Activated T-cell treated with anti-CD3 and anti-CD28 coated beads, Interleukin-2, amount 50 U/mL, for 72 hours (primary cell): Measurements from ENCODE around the gene OBP2A. TPM values are rescaled to one million over a fixed set of nuclear protein-coding genes. Genes with fewer than 3 reads are reported as not detected.
"Not testable (repeated sequence)": the region's sequence is repeated elsewhere in the genome, so short reads cannot be mapped to it uniquely, and the experiment has no call there.

ENCODE experiments used
- ATAC-seq, 2 donors: fragments of 150-1000 bp; cut with Tn5 transposase; replicated peaks in 1 of 2; 2 replicates each; pipeline ENCODE4 v1.10.0; 2021; ENCODE audit warnings: moderate library complexity in 2 of 2, mild to moderate bottlenecking in 1 of 2
- DNase-seq, 2 donors: peaks; one replicate each; pipeline ENCODE4 v3.0.0; 2021 to 2022; ENCODE audit warnings: mixed read lengths in 1 of 2
- H3K27ac Mint-ChIP-seq: one replicate; pipeline ENCODE4 v1.8.0; 2022; ENCODE audit warnings: mild to moderate bottlenecking, moderate library complexity, mixed read lengths
- H3K27me3 Mint-ChIP-seq: one replicate; pipeline ENCODE4 v1.8.0; 2022; ENCODE audit warnings: low read depth, mixed read lengths
- H3K36me3 Mint-ChIP-seq, 2 donors: one replicate each; pipeline ENCODE4 v1.8.0; 2022; ENCODE audit warnings: mixed read lengths in 2 of 2, mild to moderate bottlenecking in 1 of 2; ENCODE audit not compliant: insufficient read depth in 2 of 2
- H3K4me1 Mint-ChIP-seq: one replicate; pipeline ENCODE4 v1.8.0; 2022; ENCODE audit warnings: low read depth, mixed read lengths
- H3K4me3 Mint-ChIP-seq, 2 donors: one replicate each; pipeline ENCODE4 v1.8.0; 2022; ENCODE audit warnings: mild to moderate bottlenecking in 2 of 2, mixed read lengths in 2 of 2, moderate library complexity in 2 of 2
- H3K9me3 Mint-ChIP-seq, 2 donors: one replicate each; pipeline ENCODE4 v1.8.0; 2022; ENCODE audit warnings: mixed read lengths in 2 of 2
- total RNA-seq, 2 donors: library from RNA; stranded (reverse); gene quantifications; one replicate each; pipeline ENCODE4 v1.2.3, GENCODE V29; 2022

OBP2A gene
- total RNA-seq, 2 donors from 2014 or later = not detected

- no peaks in the 10 kb centered on the region for H3K27me3 Mint-ChIP-seq
- no peak overlapping the region for H3K27ac Mint-ChIP-seq
- no peak for DNase-seq
- no peaks in the 10 kb centered on the region for H3K36me3 Mint-ChIP-seq
- no peak for ATAC-seq
- no peaks in the 10 kb centered on the region for H3K4me1 Mint-ChIP-seq
- H3K4me3 Mint-ChIP-seq = no peak overlapping the region
- H3K9me3 Mint-ChIP-seq = no peaks in the 10 kb centered on the region
Observed at GRCh38 chr9:135526730-135527571, 19.0 kb upstream of the OBP2A start.

GRCh38 chr9:135528842-135529435 is 17.0 kb upstream of the OBP2A start:
- peak in 1 of 2 donors; percentile 25 for ATAC-seq
- not testable (repeated sequence) for H3K4me1 Mint-ChIP-seq, DNase-seq, H3K27ac Mint-ChIP-seq, H3K36me3 Mint-ChIP-seq, H3K27me3 Mint-ChIP-seq, H3K9me3 Mint-ChIP-seq, H3K4me3 Mint-ChIP-seq

- no peak for ATAC-seq
- Mint-ChIP-seq H3K9me3 (no peaks in the 10 kb centered on the region), H3K4me1 (no peaks in the 10 kb centered on the region), H3K36me3 (no peaks in the 10 kb centered on the region), H3K27ac (no peak overlapping the region), H3K27me3 (no peaks in the 10 kb centered on the region), H3K4me3 (no peak overlapping the region)
- DNase-seq = no peak
Observed at GRCh38 chr9:135530146-135530545, 15.8 kb upstream of the OBP2A start.

- Mint-ChIP-seq H3K27me3 (no peaks in the 10 kb centered on the region), H3K4me1 (no peaks in the 10 kb centered on the region), H3K9me3 (no peaks in the 10 kb centered on the region), H3K27ac (no peak overlapping the region), H3K36me3 (no peaks in the 10 kb centered on the region), H3K4me3 (no peak overlapping the region)
- ATAC-seq (no peak), DNase-seq (no peak)
Observed at GRCh38 chr9:135531096-135531495, 14.8 kb upstream of the OBP2A start.

- Mint-ChIP-seq H3K36me3 (no peaks in the 10 kb centered on the region), H3K9me3 (no peaks in the 10 kb centered on the region), H3K4me3 (no peak overlapping the region), H3K27me3 (no peaks in the 10 kb centered on the region), H3K4me1 (no peaks in the 10 kb centered on the region), H3K27ac (no peak overlapping the region)
- DNase-seq (no peak), ATAC-seq (no peak)
Observed at GRCh38 chr9:135533113-135533512, 12.8 kb upstream of the OBP2A start.

GRCh38 chr9:135533674-135534073 is 12.3 kb upstream of the OBP2A start:
- ATAC-seq = no peak
- H3K9me3 Mint-ChIP-seq = no peaks in the 10 kb centered on the region
- H3K27ac Mint-ChIP-seq = no peak overlapping the region
- H3K36me3 Mint-ChIP-seq = no peaks in the 10 kb centered on the region
- no peaks in the 10 kb centered on the region for H3K4me1 Mint-ChIP-seq
- no peaks in the 10 kb centered on the region for H3K27me3 Mint-ChIP-seq
- no peak for DNase-seq
- no peak overlapping the region for H3K4me3 Mint-ChIP-seq

- ATAC-seq, H3K4me3 Mint-ChIP-seq, H3K27me3 Mint-ChIP-seq, H3K9me3 Mint-ChIP-seq, H3K27ac Mint-ChIP-seq, DNase-seq, H3K36me3 Mint-ChIP-seq, H3K4me1 Mint-ChIP-seq: not testable (repeated sequence)
Observed at GRCh38 chr9:135534192-135534711, 11.7 kb upstream of the OBP2A start.

- not testable (repeated sequence) for H3K4me3 Mint-ChIP-seq, H3K9me3 Mint-ChIP-seq, H3K4me1 Mint-ChIP-seq, ATAC-seq, H3K27ac Mint-ChIP-seq, H3K27me3 Mint-ChIP-seq, H3K36me3 Mint-ChIP-seq, DNase-seq
Observed at GRCh38 chr9:135534826-135535225, 11.1 kb upstream of the OBP2A start.

- H3K27me3 Mint-ChIP-seq = peaks cover 13% of the 10 kb centered on the region
- H3K27ac Mint-ChIP-seq, ATAC-seq, H3K9me3 Mint-ChIP-seq, H3K4me3 Mint-ChIP-seq, DNase-seq, H3K36me3 Mint-ChIP-seq, H3K4me1 Mint-ChIP-seq: not testable (repeated sequence)
Observed at GRCh38 chr9:135535631-135536030, 10.3 kb upstream of the OBP2A start.

GRCh38 chr9:135536216-135536615 is 9.7 kb upstream of the OBP2A start:
- peaks cover 13% of the 10 kb centered on the region for H3K27me3 Mint-ChIP-seq
- no peaks in the 10 kb centered on the region for H3K4me1 Mint-ChIP-seq
- no peaks in the 10 kb centered on the region for H3K9me3 Mint-ChIP-seq
- no peaks in the 10 kb centered on the region for H3K36me3 Mint-ChIP-seq
- no peak overlapping the region for H3K4me3 Mint-ChIP-seq
- no peak for DNase-seq
- ATAC-seq = peak in 1 of 2 donors; percentile 53
- H3K27ac Mint-ChIP-seq = no peak overlapping the region

- H3K27me3 Mint-ChIP-seq = peaks cover 24% of the 10 kb centered on the region
- H3K36me3 Mint-ChIP-seq, ATAC-seq: not testable (repeated sequence)
Observed at GRCh38 chr9:135543262-135543894, 2.5 kb upstream of the OBP2A start.

GRCh38 chr9:135544981-135545635 is 818 bp upstream of the OBP2A start:
- ATAC-seq = no peak

More at GRCh38 chr9:135543262-135543894, 2.5 kb upstream of the OBP2A start:
- not testable (repeated sequence) for H3K9me3 Mint-ChIP-seq, H3K27ac Mint-ChIP-seq, DNase-seq, H3K4me1 Mint-ChIP-seq, H3K4me3 Mint-ChIP-seq

More at GRCh38 chr9:135544981-135545635, 818 bp upstream of the OBP2A start:
- DNase-seq = no peak
- H3K4me3 Mint-ChIP-seq = no peak overlapping the region
- H3K36me3 Mint-ChIP-seq = no peaks in the 10 kb centered on the region
- H3K27me3 Mint-ChIP-seq = peaks cover 13% of the 10 kb centered on the region
- no peaks in the 10 kb centered on the region for H3K9me3 Mint-ChIP-seq
- H3K27ac Mint-ChIP-seq = no peak overlapping the region
- H3K4me1 Mint-ChIP-seq = no peaks in the 10 kb centered on the region
